HCT116 (cell line): ENCODE measurements around the gene CACNG1. TPM values are rescaled to one million over a fixed set of nuclear protein-coding genes. Genes with fewer than 3 reads are reported as not detected.

Experiments
- ATAC-seq: fragments of 200-7000 bp; cut with Tn5 transposase; 2 replicates; pipeline ENCODE4 v1.9.1; 2020; ENCODE audit warnings: mild to moderate bottlenecking, moderate library complexity
- BruUV-seq: library from RNA; stranded (reverse); fragments of 400-500 nt; replicated peaks from 2 replicates; lab custom pipeline; 2021; lab: Mats Ljungman, UMichigan
- CTCF ChIA-PET: fragments of 300-600 bp; sonication (Branson Sonifier 250); formaldehyde crosslinking; loops from one replicate; lab custom pipeline; 2021; ENCODE audit warnings: antibody characterized with exemption; lab: Charles Lee
- POLR2A ChIA-PET: fragments of 300-600, 350-600 bp; sonication (Branson Sonifier 250); formaldehyde crosslinking; loops from one replicate; lab custom pipeline; 2021; ENCODE audit warnings: antibody characterized with exemption; lab: Charles Lee
- RAD21 ChIA-PET, 2 experiments: fragments of 300-600 bp; sonication (Branson Sonifier 250); formaldehyde crosslinking; loops; one replicate each; lab custom pipeline; 2023; ENCODE audit warnings: low total read pairs in 2 of 2; ENCODE audit not compliant: uncharacterized antibody in 2 of 2, unreplicated experiment in 2 of 2, low non-redundant PET in 1 of 2; lab: Charles Lee
- DNase-seq: peaks from one replicate; pipeline ENCODE4 v3.0.0-alpha.2; 2010; ENCODE audit warnings: low read depth, low spot score
- H2AFZ ChIP-seq: fragments of 200-600 bp; shearing (Covaris generic), sonication (generic); 2 replicates; pipeline ENCODE4 v1.6.1; 2017; ENCODE audit warnings: low read depth, mixed run types, mixed read lengths, antibody characterized with exemption, low read length; ENCODE audit not compliant: poor library complexity, severe bottlenecking
- H3K27ac ChIP-seq: 2 replicates; pipeline ENCODE4 v1.5.1; 2012; ENCODE audit warnings: low read depth, low read length
- H3K27me3 ChIP-seq: fragments of 200-600 bp; sonication (generic); 2 replicates; pipeline ENCODE4 v1.6.1; 2016; ENCODE audit warnings: mixed run types, low read length, mixed read lengths; ENCODE audit not compliant: insufficient read depth
- H3K36me3 ChIP-seq, 2 experiments: fragments of 200-500 bp in 1 of 2; fragments of 200-600 bp in 1 of 2; sonication (Bioruptor generic) in 1 of 2; sonication (generic) in 1 of 2; 2 replicates each; pipeline versions ENCODE4 v1.5.1 to v1.6.1; 2014 to 2016; ENCODE audit warnings: low read length in 2 of 2, inconsistent platforms in 1 of 2, mixed read lengths in 1 of 2, mixed run types in 1 of 2; ENCODE audit not compliant: insufficient read depth in 2 of 2, control insufficient read depth in 1 of 2
- H3K4me1 ChIP-seq, 2 experiments: fragments of 200-600 bp in 1 of 2; sonication (generic) in 1 of 2; 2 replicates each; pipeline versions ENCODE4 v1.5.1 to v1.6.1; 2012 to 2017; ENCODE audit warnings: low read length in 2 of 2, inconsistent platforms in 1 of 2, mild to moderate bottlenecking in 1 of 2, mixed read lengths in 1 of 2, mixed run types in 1 of 2, moderate library complexity in 1 of 2; ENCODE audit not compliant: insufficient read depth in 2 of 2, control insufficient read depth in 1 of 2
- H3K4me2 ChIP-seq: fragments of 200-600 bp; sonication (generic); 2 replicates; pipeline ENCODE4 v1.6.1; 2017; ENCODE audit warnings: mixed run types, low read length, mixed read lengths
- H3K4me3 ChIP-seq, 2 experiments: fragments of 200-600 bp in 1 of 2; sonication (generic) in 1 of 2; replicated peaks in 1 of 2; 2 replicates each; pipeline ENCODE4 v1.5.1; 2011 to 2016; ENCODE audit warnings: low read length in 2 of 2, control low read depth in 1 of 2, low read depth in 1 of 2, mild to moderate bottlenecking in 1 of 2, mixed read lengths in 1 of 2, mixed run types in 1 of 2
- H3K79me2 ChIP-seq: fragments of 200-600 bp; sonication (generic); 2 replicates; pipeline ENCODE4 v1.6.1; 2017; ENCODE audit warnings: mild to moderate bottlenecking, mixed run types, low read length, moderate library complexity, mixed read lengths; ENCODE audit not compliant: insufficient read depth
- H3K9ac ChIP-seq: fragments of 200-600 bp; sonication (generic); 2 replicates; pipeline ENCODE4 v1.6.1; 2016; ENCODE audit warnings: low read length, mixed read lengths
- H3K9me2 ChIP-seq: fragments of 200-600 bp; sonication (generic), shearing (Covaris generic); 2 replicates; pipeline ENCODE4 v1.6.1; 2017; ENCODE audit warnings: mixed run types, mild to moderate bottlenecking, moderate library complexity; ENCODE audit not compliant: insufficient read depth
- H3K9me3 ChIP-seq, 2 experiments: fragments of 200-500 bp in 1 of 2; fragments of 200-600 bp in 1 of 2; sonication (Bioruptor generic) in 1 of 2; sonication (generic) in 1 of 2; 2 replicates each; pipeline ENCODE4 v1.6.1; 2014 to 2017; ENCODE audit warnings: low read length in 2 of 2, mixed read lengths in 2 of 2, inconsistent platforms in 1 of 2, low read depth in 1 of 2, mild to moderate bottlenecking in 1 of 2, mixed run types in 1 of 2, moderate library complexity in 1 of 2; ENCODE audit not compliant: control insufficient read depth in 1 of 2, insufficient read depth in 1 of 2
- H4K20me1 ChIP-seq: fragments of 200-600 bp; sonication (generic), shearing (Covaris generic); 2 replicates; pipeline ENCODE4 v1.6.1; 2017; ENCODE audit warnings: mixed run types, mild to moderate bottlenecking, moderate library complexity; ENCODE audit not compliant: insufficient read depth
- CBX3 ChIP-seq: IDR thresholded peaks from 2 replicates; pipeline ENCODE4 v1.6.1; 2012; ENCODE audit warnings: low read depth
- CTCF ChIP-seq, 3 experiments: fragments of 200-600 bp in 1 of 3; sonication (generic) in 1 of 3; IDR thresholded peaks in 2 of 3; conservative IDR thresholded peaks in 1 of 3; 2 replicates each; pipeline ENCODE4 v1.5.1; 2012 to 2017; ENCODE audit warnings: low read depth in 2 of 3, low read length in 2 of 3, antibody characterized with exemption in 1 of 3, borderline replicate concordance in 1 of 3, control low read depth in 1 of 3, mild to moderate bottlenecking in 1 of 3, mixed read lengths in 1 of 3, mixed run types in 1 of 3, moderate library complexity in 1 of 3; ENCODE audit not compliant: insufficient read depth in 1 of 3
- EGR1 ChIP-seq: IDR thresholded peaks from 2 replicates; pipeline ENCODE4 v1.6.1; 2012; ENCODE audit warnings: low read depth
- POLR2A ChIP-seq: IDR thresholded peaks from 2 replicates; pipeline ENCODE4 v1.7.0; 2011; ENCODE audit warnings: borderline replicate concordance; ENCODE audit not compliant: insufficient read depth, insufficient read length; ENCODE audit errors: extremely low read depth
- POLR2AphosphoS5 ChIP-seq: IDR thresholded peaks from 2 replicates; pipeline ENCODE4 v1.6.1; 2011; ENCODE audit warnings: mild to moderate bottlenecking, low read depth, low read length, moderate library complexity
- RAD21 ChIP-seq: IDR thresholded peaks from 2 replicates; pipeline ENCODE4 v1.6.1; 2012; ENCODE audit warnings: low read depth, mild to moderate bottlenecking
- SRF ChIP-seq: IDR thresholded peaks from 2 replicates; pipeline ENCODE4 v1.6.1; 2012; ENCODE audit warnings: low read depth
- YY1 ChIP-seq: IDR thresholded peaks from 2 replicates; pipeline ENCODE4 v1.6.1; 2011; ENCODE audit warnings: low read length, low read depth, moderate library complexity, mild to moderate bottlenecking; ENCODE audit not compliant: insufficient replicate concordance; ENCODE audit errors: extremely low read depth
- ZFX ChIP-seq: fragments of 450-650 bp; IDR thresholded peaks from 2 replicates; pipeline ENCODE4 v1.6.1; 2017
- intact Hi-C: fragments of 100-400 bp; cut with micrococcal nuclease; formaldehyde crosslinking; loops from 2 replicates; pipeline ENCODE4 v1.10.0; 2022
- total RNA-seq: library from RNA; stranded (reverse); gene quantifications from one replicate; pipeline ENCODE4 v1.2.1, GENCODE V29; 2021; ENCODE audit not compliant: unreplicated experiment
- TF ChIP-seq, protein P1 (sequence below): IDR thresholded peaks from 2 replicates; pipeline ENCODE4 v1.6.1; 2012; ENCODE audit warnings: low read depth
- TF ChIP-seq, protein P2 (sequence below): IDR thresholded peaks from 2 replicates; pipeline ENCODE4 v1.6.1; 2012
- TF ChIP-seq, protein P3 (sequence below): IDR thresholded peaks from 2 replicates; pipeline ENCODE4 v1.6.1; 2012

The CACNG1 gene
- total RNA-seq, 1 experiment from 2014 or later = not detected

GRCh38 chr17:67026341-67026740, 18.0 kb upstream of the CACNG1 start:
- Histone ChIP-seq H2AFZ (no peak overlapping the region), H3K27me3 (no peaks in the 10 kb centered on the region), H3K4me1 (peaks cover 0 to 7% of the 10 kb centered on the region in 2 experiments; a peak in 2 of 4 replicates), H3K9ac (no peak overlapping the region), H3K9me3 (no peaks in the 10 kb centered on the region), H3K79me2 (no peaks in the 10 kb centered on the region), H3K36me3 (no peaks in the 10 kb centered on the region), H4K20me1 (no peaks in the 10 kb centered on the region), H3K4me3 (no peak overlapping the region), H3K9me2 (no peaks in the 10 kb centered on the region), H3K4me2 (no peak overlapping the region), H3K27ac (no peak overlapping the region)
- no peak for ATAC-seq
- ChIA-PET POLR2A (no interaction called here), CTCF (no interaction called here), RAD21 (no interaction called here)
- intact Hi-C loops = no loop called here
- DNase-seq = no peak
- no TSS peak for BruUV-seq
- TF ChIP-seq EGR1 = no peak

GRCh38 chr17:67027031-67027628, 17.2 kb upstream of the CACNG1 start:
- no peaks in the 10 kb centered on the region for H3K9me2 ChIP-seq
- no peak for TF ChIP-seq CBX3
- no peak for TF ChIP-seq CTCF (IDR thresholded peaks at IDR 0.05 in 2 of 3, conservative IDR thresholded peaks at IDR 0.05 in 1 of 3; ENCODE audit: borderline replicate concordance in 1 of 3, insufficient read depth in 1 of 3, low read depth in 2 of 3, low read length in 2 of 3)
- TF ChIP-seq, protein P1, sequence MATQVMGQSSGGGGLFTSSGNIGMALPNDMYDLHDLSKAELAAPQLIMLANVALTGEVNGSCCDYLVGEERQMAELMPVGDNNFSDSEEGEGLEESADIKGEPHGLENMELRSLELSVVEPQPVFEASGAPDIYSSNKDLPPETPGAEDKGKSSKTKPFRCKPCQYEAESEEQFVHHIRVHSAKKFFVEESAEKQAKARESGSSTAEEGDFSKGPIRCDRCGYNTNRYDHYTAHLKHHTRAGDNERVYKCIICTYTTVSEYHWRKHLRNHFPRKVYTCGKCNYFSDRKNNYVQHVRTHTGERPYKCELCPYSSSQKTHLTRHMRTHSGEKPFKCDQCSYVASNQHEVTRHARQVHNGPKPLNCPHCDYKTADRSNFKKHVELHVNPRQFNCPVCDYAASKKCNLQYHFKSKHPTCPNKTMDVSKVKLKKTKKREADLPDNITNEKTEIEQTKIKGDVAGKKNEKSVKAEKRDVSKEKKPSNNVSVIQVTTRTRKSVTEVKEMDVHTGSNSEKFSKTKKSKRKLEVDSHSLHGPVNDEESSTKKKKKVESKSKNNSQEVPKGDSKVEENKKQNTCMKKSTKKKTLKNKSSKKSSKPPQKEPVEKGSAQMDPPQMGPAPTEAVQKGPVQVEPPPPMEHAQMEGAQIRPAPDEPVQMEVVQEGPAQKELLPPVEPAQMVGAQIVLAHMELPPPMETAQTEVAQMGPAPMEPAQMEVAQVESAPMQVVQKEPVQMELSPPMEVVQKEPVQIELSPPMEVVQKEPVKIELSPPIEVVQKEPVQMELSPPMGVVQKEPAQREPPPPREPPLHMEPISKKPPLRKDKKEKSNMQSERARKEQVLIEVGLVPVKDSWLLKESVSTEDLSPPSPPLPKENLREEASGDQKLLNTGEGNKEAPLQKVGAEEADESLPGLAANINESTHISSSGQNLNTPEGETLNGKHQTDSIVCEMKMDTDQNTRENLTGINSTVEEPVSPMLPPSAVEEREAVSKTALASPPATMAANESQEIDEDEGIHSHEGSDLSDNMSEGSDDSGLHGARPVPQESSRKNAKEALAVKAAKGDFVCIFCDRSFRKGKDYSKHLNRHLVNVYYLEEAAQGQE = no peak
- no peak for TF ChIP-seq YY1
- no peak for TF ChIP-seq SRF
- TF ChIP-seq POLR2A = no peak
- no peak for TF ChIP-seq RAD21
- no peak for TF ChIP-seq EGR1
- TF ChIP-seq, protein P2, sequence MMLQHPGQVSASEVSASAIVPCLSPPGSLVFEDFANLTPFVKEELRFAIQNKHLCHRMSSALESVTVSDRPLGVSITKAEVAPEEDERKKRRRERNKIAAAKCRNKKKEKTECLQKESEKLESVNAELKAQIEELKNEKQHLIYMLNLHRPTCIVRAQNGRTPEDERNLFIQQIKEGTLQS = no peak
- TF ChIP-seq ZFX = no peak
- TF ChIP-seq POLR2AphosphoS5 = no peak
- TF ChIP-seq, protein P3, sequence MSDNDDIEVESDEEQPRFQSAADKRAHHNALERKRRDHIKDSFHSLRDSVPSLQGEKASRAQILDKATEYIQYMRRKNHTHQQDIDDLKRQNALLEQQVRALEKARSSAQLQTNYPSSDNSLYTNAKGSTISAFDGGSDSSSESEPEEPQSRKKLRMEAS = no peak
- TF ChIP-seq, all 23 proteins: peak for 0
- H3K36me3 ChIP-seq = no peaks in the 10 kb centered on the region
- ChIA-PET CTCF (no interaction called here), POLR2A (no interaction called here), RAD21 (no interaction called here)
- no peaks in the 10 kb centered on the region for H3K79me2 ChIP-seq
- no peak overlapping the region for H3K9ac ChIP-seq
- ATAC-seq (peak; percentile 29; the same call in 1 of the 2 replicates), DNase-seq (no peak)
- no peaks in the 10 kb centered on the region for H4K20me1 ChIP-seq
- intact Hi-C loops = no loop called here
- H3K4me2 ChIP-seq = no peak overlapping the region
- no peak overlapping the region for H3K27ac ChIP-seq
- no peak overlapping the region for H3K4me3 ChIP-seq
- H3K27me3 ChIP-seq = no peaks in the 10 kb centered on the region
- H3K9me3 ChIP-seq = no peaks in the 10 kb centered on the region
- H3K4me1 ChIP-seq = peaks cover 0 to 2% of the 10 kb centered on the region in 2 experiments; a peak in 1 of 4 replicates
- BruUV-seq = no TSS peak
- no peak overlapping the region for H2AFZ ChIP-seq
